ENCODE measurements around the gene DCHS1. TPM values are rescaled to one million over a fixed set of nuclear protein-coding genes. Genes with fewer than 3 reads are reported as not detected.
A peak's percentile ranks its signal among the peaks of the same experiment; 100 is the strongest.

The DCHS1 gene
- total RNA-seq, 2 donors from 2014 or later, result 11.2 to 17.4 TPM

GRCh38 chr11:6670202-6670830 is 14.7 kb upstream of the DCHS1 start:
- no peaks in the 10 kb centered on the region for H3K9me3 ChIP-seq
- H3K27me3 ChIP-seq (replicated peaks; ENCODE audit: insufficient read depth), result no peaks in the 10 kb centered on the region
- TF ChIP-seq POLR2AphosphoS5 (IDR thresholded peaks at IDR 0.05) (no peak), POLR2A (IDR thresholded peaks at IDR 0.05) (no peak), CTCF (IDR thresholded peaks at IDR 0.05) (no peak)
- DNase-seq (ENCODE audit: low spot score), result no peak
- intact Hi-C loops (cut with DNase I), result no loop called here
- H3K36me3 ChIP-seq, result no peaks in the 10 kb centered on the region
- no peak overlapping the region for H3K27ac ChIP-seq
- no peaks in the 10 kb centered on the region for H3K4me1 ChIP-seq (replicated peaks)
- no peak overlapping the region for H3K4me3 ChIP-seq
- WGBS, result 72% methylated on average over 6 of the region's 6 CpGs

- intact Hi-C loops (cut with DNase I), result no loop called here
- H3K4me3 ChIP-seq, result no peak overlapping the region
- DNase-seq (ENCODE audit: low spot score), result no peak
- no peaks in the 10 kb centered on the region for H3K36me3 ChIP-seq
- H3K9me3 ChIP-seq, result no peaks in the 10 kb centered on the region
- H3K27me3 ChIP-seq (replicated peaks; ENCODE audit: insufficient read depth), result no peaks in the 10 kb centered on the region
- WGBS, result 80% methylated on average over 3 of the region's 3 CpGs
- no peak overlapping the region for H3K27ac ChIP-seq
- TF ChIP-seq POLR2A (IDR thresholded peaks at IDR 0.05) (no peak), POLR2AphosphoS5 (IDR thresholded peaks at IDR 0.05) (no peak), CTCF (IDR thresholded peaks at IDR 0.05) (peak in 3 of 4 experiments; percentile 33 to 52 (median 45))
- H3K4me1 ChIP-seq (replicated peaks), result no peaks in the 10 kb centered on the region
Observed at GRCh38 chr11:6667733-6668374, 12.2 kb upstream of the DCHS1 start.

DNA sequence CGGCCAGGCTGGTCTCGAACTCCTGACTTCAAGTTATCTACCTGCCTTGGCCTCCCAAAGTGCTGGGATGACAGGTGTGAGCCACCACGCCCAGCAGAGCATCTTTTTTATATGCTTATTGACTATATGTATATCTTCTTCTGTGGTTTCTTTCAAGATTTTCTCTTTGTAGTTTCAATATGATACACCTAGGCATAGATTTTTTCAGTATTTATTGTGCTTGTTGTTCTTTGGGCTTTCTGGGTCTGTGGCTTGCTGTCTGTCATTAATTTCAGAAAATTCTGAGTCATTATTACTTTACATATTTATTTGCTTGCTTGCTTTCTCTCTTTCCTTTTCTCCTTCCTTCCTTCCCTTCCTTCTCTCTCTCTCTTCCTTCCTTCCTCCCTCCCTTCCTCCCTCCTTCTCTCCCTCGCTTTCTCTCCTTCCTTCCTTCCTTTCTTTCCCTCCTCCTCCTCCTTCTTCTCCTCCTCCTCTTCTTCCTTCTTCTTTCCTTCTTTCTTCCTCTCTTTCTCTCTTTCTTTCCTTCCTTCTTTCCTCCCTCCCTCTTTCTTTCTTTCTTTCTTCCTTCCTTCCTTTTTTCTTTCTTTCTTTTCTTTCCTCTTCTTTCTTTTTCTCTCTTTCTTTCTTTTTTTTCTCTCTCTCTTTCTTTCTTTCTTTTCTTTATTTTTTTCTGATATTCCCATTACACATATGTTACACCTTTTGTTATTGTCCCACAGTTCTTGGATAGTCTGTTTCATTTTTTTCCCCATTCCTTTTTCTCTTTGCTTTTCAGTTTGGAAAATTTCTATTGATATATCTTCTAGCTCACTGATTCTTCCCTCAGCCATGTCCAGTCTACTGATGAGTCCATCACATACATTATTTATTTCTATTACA is 10.9 kb upstream of the DCHS1 start:
- no peaks in the 10 kb centered on the region for H3K27me3 ChIP-seq (replicated peaks; ENCODE audit: insufficient read depth)
- no peak overlapping the region for H3K4me3 ChIP-seq
- DNase-seq (ENCODE audit: low spot score), result no peak
- no peaks in the 10 kb centered on the region for H3K36me3 ChIP-seq
- no peaks in the 10 kb centered on the region for H3K9me3 ChIP-seq
- intact Hi-C loops (cut with DNase I), result no loop called here
- no peak overlapping the region for H3K27ac ChIP-seq
- no peaks in the 10 kb centered on the region for H3K4me1 ChIP-seq (replicated peaks)
- 90% methylated on average over 4 of the region's 4 CpGs for WGBS
- no peak for TF ChIP-seq POLR2AphosphoS5 (IDR thresholded peaks at IDR 0.05)

DNA sequence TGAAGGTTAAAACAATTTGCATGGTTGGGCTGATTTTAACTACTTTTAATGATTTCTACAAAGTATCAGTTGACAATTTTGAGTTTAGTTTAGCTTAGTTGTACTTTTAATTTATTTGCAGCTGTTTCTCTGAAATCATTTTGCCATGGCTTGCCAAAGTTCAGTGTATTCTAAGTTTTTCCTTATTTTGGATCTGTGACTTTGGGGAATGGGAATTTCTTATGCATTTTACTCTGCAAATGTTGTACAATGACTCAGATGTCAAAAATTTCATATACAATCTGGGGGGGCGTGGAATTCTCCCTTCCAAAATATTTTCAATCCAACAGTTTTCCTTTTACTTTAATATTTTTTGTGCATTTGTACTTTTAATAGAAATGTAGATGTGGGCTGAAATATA is 8.9 kb upstream of the DCHS1 start:
- Histone ChIP-seq H3K4me1 (replicated peaks) (no peaks in the 10 kb centered on the region), H3K27ac (no peak overlapping the region), H3K9me3 (no peaks in the 10 kb centered on the region), H3K4me3 (no peak overlapping the region), H3K36me3 (no peaks in the 10 kb centered on the region), H3K27me3 (replicated peaks; ENCODE audit: insufficient read depth) (no peaks in the 10 kb centered on the region)
- no peak for DNase-seq (ENCODE audit: low spot score)
- intact Hi-C loops (cut with DNase I), result no loop called here
- no peak for TF ChIP-seq POLR2A (IDR thresholded peaks at IDR 0.05)
- TF ChIP-seq CTCF (IDR thresholded peaks at IDR 0.05), result no peak
- no peak for TF ChIP-seq POLR2AphosphoS5 (IDR thresholded peaks at IDR 0.05)
- WGBS, result 0% methylated on average over 1 of the region's 1 CpG

DNA sequence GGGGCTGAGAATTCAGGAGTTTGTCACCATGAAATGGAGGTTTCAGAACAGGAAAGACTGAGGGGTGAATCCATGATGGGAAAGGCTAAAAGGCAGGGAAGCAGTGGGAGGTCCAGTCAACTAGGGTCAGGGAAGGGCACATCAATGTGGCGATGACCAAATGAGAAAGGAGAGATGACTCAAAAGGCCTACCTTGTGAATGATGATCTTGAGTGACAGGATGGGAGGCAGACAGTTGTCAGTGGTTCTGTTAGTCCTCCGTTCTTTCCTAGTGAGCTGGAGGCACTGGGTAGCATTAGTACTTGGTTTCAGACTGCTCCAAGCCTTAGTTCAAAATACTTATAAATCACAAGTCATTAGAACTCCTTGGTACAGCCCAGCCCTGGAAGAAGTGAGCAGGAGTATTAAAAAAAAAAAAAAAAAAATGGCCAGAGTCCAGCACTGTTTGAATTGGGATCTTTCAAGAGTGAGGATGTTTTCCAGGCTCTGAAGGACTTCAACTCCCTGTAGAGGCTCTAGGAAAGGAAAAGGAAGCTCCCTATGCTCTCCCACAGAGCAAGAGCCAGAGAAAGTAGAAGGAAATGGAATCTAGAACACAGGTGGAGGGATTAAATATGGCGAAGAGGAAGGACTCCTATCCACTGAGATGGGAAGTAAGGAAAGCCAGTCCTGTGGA is 8.3 kb upstream of the DCHS1 start:
- H3K36me3 ChIP-seq, result no peaks in the 10 kb centered on the region
- H3K27ac ChIP-seq, result no peak overlapping the region
- H3K27me3 ChIP-seq (replicated peaks; ENCODE audit: insufficient read depth), result no peaks in the 10 kb centered on the region
- H3K4me3 ChIP-seq, result no peak overlapping the region
- H3K9me3 ChIP-seq, result no peaks in the 10 kb centered on the region
- 58% methylated on average over 3 of the region's 3 CpGs for WGBS
- no peaks in the 10 kb centered on the region for H3K4me1 ChIP-seq (replicated peaks)
- TF ChIP-seq CTCF (IDR thresholded peaks at IDR 0.05), result no peak
- TF ChIP-seq POLR2A (IDR thresholded peaks at IDR 0.05), result no peak
- no peak for TF ChIP-seq POLR2AphosphoS5 (IDR thresholded peaks at IDR 0.05)
- DNase-seq (ENCODE audit: low spot score), result no peak
- intact Hi-C loops (cut with DNase I), result no loop called here
